HUES64 (cell line): Measurements from ENCODE around the gene SYNGR1.

Experiments used
- H3K27ac ChIP-seq: 2 replicates; pipeline ENCODE4 v1.7.0; 2013; ENCODE audit warnings: low read depth, low read length, inconsistent platforms
- H3K27me3 ChIP-seq: 2 replicates; pipeline ENCODE4 v1.6.1; 2013; ENCODE audit warnings: mild to moderate bottlenecking, low read length; ENCODE audit not compliant: insufficient read depth
- H3K36me3 ChIP-seq: 2 replicates; pipeline ENCODE4 v1.6.1; 2013; ENCODE audit warnings: mild to moderate bottlenecking, low read length; ENCODE audit not compliant: insufficient read depth
- H3K4me1 ChIP-seq: 2 replicates; pipeline ENCODE4 v1.6.1; 2013; ENCODE audit warnings: mild to moderate bottlenecking, low read length, moderate library complexity; ENCODE audit not compliant: insufficient read depth
- H3K4me3 ChIP-seq: 2 replicates; pipeline ENCODE4 v1.5.1; 2013; ENCODE audit warnings: mild to moderate bottlenecking, low read length, moderate library complexity
- H3K9ac ChIP-seq: 2 replicates; pipeline ENCODE4 v1.6.1; 2013; ENCODE audit warnings: mild to moderate bottlenecking, low read depth, low read length
- H3K9me3 ChIP-seq: 2 replicates; pipeline ENCODE4 v1.6.1; 2013; ENCODE audit warnings: low read depth, low read length; ENCODE audit not compliant: insufficient read depth
- WGBS: fragments of 150-250, 120-280 bp; methylation state at CpG from one replicate; pipeline ENCODE4 v1.1.7; 2013; ENCODE audit warnings: missing lambda C conversion rate; 5-methylcytosine and 5-hydroxymethylcytosine counted together

Gene SYNGR1

GRCh38 chr22:39427751-39428596 is 78.2 kb downstream of the SYNGR1 start:
- Histone ChIP-seq H3K27ac (peak overlapping the region; percentile 89), H3K27me3 (no peaks in the 10 kb centered on the region), H3K9me3 (no peaks in the 10 kb centered on the region), H3K4me1 (peaks cover 20% of the 10 kb centered on the region), H3K4me3 (no peak overlapping the region), H3K9ac (peak overlapping the region; percentile 53; the same call in 1 of the 2 replicates), H3K36me3 (peaks cover 43% of the 10 kb centered on the region)
- 76% methylated on average over 13 of the region's 13 CpGs for WGBS

- peak overlapping the region; percentile 24; the same call in 1 of the 2 replicates for H3K4me3 ChIP-seq
- peak overlapping the region; percentile 73 for H3K9ac ChIP-seq
- H3K4me1 ChIP-seq: peaks cover 20% of the 10 kb centered on the region
- no peaks in the 10 kb centered on the region for H3K27me3 ChIP-seq
- H3K36me3 ChIP-seq: peaks cover 41% of the 10 kb centered on the region
- 22% methylated on average over 10 of the region's 10 CpGs for WGBS
- no peaks in the 10 kb centered on the region for H3K9me3 ChIP-seq
- peak overlapping the region; percentile 89 for H3K27ac ChIP-seq
These were observed 78.8 kb downstream of the SYNGR1 start for GRCh38 chr22:39428597-39429071.

GRCh38 chr22:39429186-39429585 is 79.4 kb downstream of the SYNGR1 start:
- Histone ChIP-seq H3K36me3 (peaks cover 35% of the 10 kb centered on the region), H3K27ac (peak overlapping the region; percentile 89), H3K9ac (peak overlapping the region; percentile 73), H3K27me3 (no peaks in the 10 kb centered on the region), H3K4me1 (peaks cover 20% of the 10 kb centered on the region), H3K9me3 (no peaks in the 10 kb centered on the region), H3K4me3 (peak overlapping the region; percentile 24; the same call in 1 of the 2 replicates)
- WGBS: 90% methylated on average over 13 of the region's 13 CpGs

- Histone ChIP-seq H3K27me3 (no peaks in the 10 kb centered on the region), H3K9me3 (no peaks in the 10 kb centered on the region), H3K4me1 (peaks cover 20% of the 10 kb centered on the region), H3K9ac (no peak overlapping the region), H3K36me3 (peaks cover 35% of the 10 kb centered on the region), H3K27ac (no peak overlapping the region), H3K4me3 (no peak overlapping the region)
- 92% methylated on average over 27 of the region's 27 CpGs for WGBS
These were observed 80.3 kb downstream of the SYNGR1 start for GRCh38 chr22:39429916-39430575.

- Histone ChIP-seq H3K9ac (no peak overlapping the region), H3K4me3 (no peak overlapping the region), H3K27me3 (no peaks in the 10 kb centered on the region), H3K4me1 (peaks cover 20% of the 10 kb centered on the region), H3K36me3 (peaks cover 35% of the 10 kb centered on the region), H3K27ac (no peak overlapping the region), H3K9me3 (no peaks in the 10 kb centered on the region)
- 91% methylated on average over 10 of the region's 10 CpGs for WGBS
These were observed 80.9 kb downstream of the SYNGR1 start for GRCh38 chr22:39430576-39431150.

- H3K36me3 ChIP-seq: peaks cover 35% of the 10 kb centered on the region
- H3K27ac ChIP-seq: no peak overlapping the region
- H3K9ac ChIP-seq: no peak overlapping the region
- no peaks in the 10 kb centered on the region for H3K9me3 ChIP-seq
- 89% methylated on average over 11 of the region's 11 CpGs for WGBS
- no peak overlapping the region for H3K4me3 ChIP-seq
- peaks cover 20% of the 10 kb centered on the region for H3K4me1 ChIP-seq
- no peaks in the 10 kb centered on the region for H3K27me3 ChIP-seq
These were observed 81.5 kb downstream of the SYNGR1 start for GRCh38 chr22:39431216-39431801.

- Histone ChIP-seq H3K9ac (no peak overlapping the region), H3K27ac (no peak overlapping the region), H3K9me3 (no peaks in the 10 kb centered on the region), H3K36me3 (peaks cover 31% of the 10 kb centered on the region), H3K4me1 (peaks cover 20% of the 10 kb centered on the region), H3K4me3 (no peak overlapping the region), H3K27me3 (no peaks in the 10 kb centered on the region)
- WGBS: 96% methylated on average over 8 of the region's 8 CpGs
These were observed 82.0 kb downstream of the SYNGR1 start for GRCh38 chr22:39431821-39432251.

GRCh38 chr22:39432361-39432811 is 82.6 kb downstream of the SYNGR1 start:
- peaks cover 16% of the 10 kb centered on the region for H3K4me1 ChIP-seq
- H3K9ac ChIP-seq: no peak overlapping the region

GRCh38 chr22:39433476-39434242 is 83.9 kb downstream of the SYNGR1 start:
- Histone ChIP-seq H3K27ac (no peak overlapping the region), H3K4me1 (peaks cover 7% of the 10 kb centered on the region), H3K9me3 (no peaks in the 10 kb centered on the region), H3K9ac (no peak overlapping the region), H3K27me3 (peaks cover 2% of the 10 kb centered on the region), H3K36me3 (peaks cover 26% of the 10 kb centered on the region), H3K4me3 (no peak overlapping the region)
- 93% methylated on average over 31 of the region's 31 CpGs for WGBS

More at GRCh38 chr22:39432361-39432811, 82.6 kb downstream of the SYNGR1 start:
- H3K4me3 ChIP-seq: no peak overlapping the region
- H3K36me3 ChIP-seq: peaks cover 26% of the 10 kb centered on the region
- 97% methylated on average over 10 of the region's 10 CpGs for WGBS
- H3K27me3 ChIP-seq: no peaks in the 10 kb centered on the region
- no peaks in the 10 kb centered on the region for H3K9me3 ChIP-seq
- no peak overlapping the region for H3K27ac ChIP-seq

- peaks cover 26% of the 10 kb centered on the region for H3K36me3 ChIP-seq
- H3K27me3 ChIP-seq: peaks cover 4% of the 10 kb centered on the region
- no peak overlapping the region for H3K4me3 ChIP-seq
- WGBS: 91% methylated on average over 18 of the region's 18 CpGs
- peaks cover 1% of the 10 kb centered on the region for H3K4me1 ChIP-seq
- no peak overlapping the region for H3K9ac ChIP-seq
- H3K9me3 ChIP-seq: no peaks in the 10 kb centered on the region
- H3K27ac ChIP-seq: no peak overlapping the region
These were observed 84.5 kb downstream of the SYNGR1 start for GRCh38 chr22:39434243-39434653.
